HG03457 (cell line): ENCODE results near the gene IRF6.
"Not testable (repeated sequence)": the region's sequence is repeated elsewhere in the genome, so short reads cannot be mapped to it uniquely, and the experiment has no call there.

Experiments used
- ATAC-seq: cut with Tn5 transposase; IDR thresholded peaks from one replicate; pipeline ENCODE4 v1.9.1; 2021; ENCODE audit warnings: moderate number of reproducible peaks; ENCODE audit not compliant: unreplicated experiment

Gene IRF6

DNA sequence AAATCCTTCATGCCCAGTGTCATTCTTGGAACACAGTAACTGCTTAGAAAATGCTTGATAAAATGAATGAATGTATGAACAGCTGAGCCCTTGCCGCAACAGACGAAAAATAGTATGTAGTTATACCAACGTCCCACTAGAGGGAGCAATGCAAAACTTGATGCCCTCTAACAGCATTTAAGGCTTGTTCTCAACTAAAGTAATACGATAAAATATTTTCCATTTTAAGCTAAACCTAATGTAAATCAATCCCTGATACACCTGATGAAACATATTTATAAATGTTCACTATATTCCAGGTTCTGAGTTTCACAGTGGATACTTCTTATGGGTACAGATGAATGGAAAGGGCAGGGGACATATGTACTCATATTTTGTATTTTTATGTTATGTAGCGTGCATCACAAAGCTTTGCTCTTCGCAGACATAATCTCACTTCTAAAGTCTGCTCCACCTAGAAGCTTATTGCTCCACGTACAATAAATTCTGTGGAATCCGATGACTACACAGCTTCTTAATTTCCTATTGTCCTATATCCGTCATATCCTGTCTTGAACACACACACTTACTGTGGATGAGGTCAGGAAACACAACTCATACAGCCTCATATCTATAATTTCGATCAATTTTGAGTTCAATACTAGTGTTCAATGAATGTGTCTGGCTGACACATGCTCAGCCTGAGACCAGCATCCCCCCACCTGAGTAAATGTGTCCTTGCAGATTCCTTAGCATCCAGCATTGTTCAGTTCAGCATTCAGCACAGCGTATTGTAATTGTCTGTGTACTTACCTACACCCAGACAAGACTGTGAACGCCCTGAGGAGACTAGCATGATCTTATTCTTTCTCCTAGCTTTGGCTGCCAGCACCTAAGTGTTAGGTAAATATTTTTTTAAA, 17.4 kb upstream of the IRF6 start:
- ATAC-seq, result no peak

DNA sequence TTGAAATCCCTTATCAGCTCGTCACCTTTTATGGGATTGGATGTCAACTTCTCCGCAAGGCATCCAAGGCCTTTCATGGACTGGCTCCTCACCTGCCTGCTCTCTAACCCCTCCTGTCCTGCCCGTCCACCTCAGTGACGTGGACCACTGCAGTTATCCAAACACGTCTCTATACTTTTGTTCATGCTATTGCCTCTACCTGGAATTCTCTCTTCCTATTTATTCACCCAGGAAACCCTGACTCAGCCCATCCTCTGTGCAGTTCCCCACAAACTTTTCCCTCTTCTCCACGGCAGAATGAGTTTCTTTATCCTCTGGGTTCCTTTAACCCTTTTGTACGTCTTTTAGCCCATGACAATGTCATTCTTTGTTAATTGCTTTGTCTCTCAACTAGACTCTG, 16.8 kb upstream of the IRF6 start:
- ATAC-seq, result no peak

GRCh38 chr1:209820986-209821385, 15.0 kb upstream of the IRF6 start:
- ATAC-seq, result no peak

- ATAC-seq, result no peak
Measured at GRCh38 chr1:209819058-209819457, 13.1 kb upstream of the IRF6 start.

GRCh38 chr1:209817691-209818090, 11.7 kb upstream of the IRF6 start:
- no peak for ATAC-seq

DNA sequence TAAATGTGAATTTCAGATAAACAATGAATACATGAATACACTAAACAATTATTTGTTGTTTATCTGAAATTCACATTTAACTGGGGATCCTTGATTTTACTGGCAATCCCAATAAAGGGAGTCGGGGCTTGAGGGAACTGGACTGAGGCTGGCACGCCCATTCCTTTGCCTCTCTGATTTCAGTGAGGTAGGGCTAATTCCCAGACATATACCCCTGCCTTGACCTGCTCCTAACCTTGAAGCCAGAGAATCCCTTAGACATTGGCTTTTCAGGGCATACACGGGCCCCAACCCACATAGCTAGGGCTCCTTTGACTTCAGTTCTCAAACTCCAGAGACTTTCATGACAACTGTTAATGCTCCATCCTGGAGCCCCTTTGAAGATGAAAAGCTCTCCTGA, 11.0 kb upstream of the IRF6 start:
- ATAC-seq, result no peak

DNA sequence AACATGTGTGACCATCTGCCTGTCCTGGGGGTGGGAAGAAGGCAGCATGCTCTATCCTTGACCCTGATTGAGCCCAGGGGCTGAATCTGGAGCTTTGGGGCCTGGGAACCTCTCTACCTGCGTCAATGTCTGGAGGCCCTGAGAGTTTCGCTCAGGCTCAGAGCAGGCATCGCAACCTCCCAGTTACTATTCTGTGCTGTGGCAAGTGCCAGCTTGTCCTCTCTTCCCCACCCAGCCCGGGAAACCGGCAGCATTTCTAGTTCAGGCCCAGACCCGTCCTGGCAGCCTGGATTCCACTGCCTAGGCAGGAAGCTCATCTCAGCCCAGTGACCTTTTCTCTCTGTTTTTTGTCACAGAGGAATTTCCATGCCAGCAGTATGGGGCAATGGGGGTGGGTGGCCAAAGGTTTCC, 10.0 kb upstream of the IRF6 start:
- ATAC-seq, result no peak

- no peak for ATAC-seq
Measured at GRCh38 chr1:209815490-209815889, 9.5 kb upstream of the IRF6 start.

GRCh38 chr1:209813902-209814301, 8.0 kb upstream of the IRF6 start:
- no peak for ATAC-seq

DNA sequence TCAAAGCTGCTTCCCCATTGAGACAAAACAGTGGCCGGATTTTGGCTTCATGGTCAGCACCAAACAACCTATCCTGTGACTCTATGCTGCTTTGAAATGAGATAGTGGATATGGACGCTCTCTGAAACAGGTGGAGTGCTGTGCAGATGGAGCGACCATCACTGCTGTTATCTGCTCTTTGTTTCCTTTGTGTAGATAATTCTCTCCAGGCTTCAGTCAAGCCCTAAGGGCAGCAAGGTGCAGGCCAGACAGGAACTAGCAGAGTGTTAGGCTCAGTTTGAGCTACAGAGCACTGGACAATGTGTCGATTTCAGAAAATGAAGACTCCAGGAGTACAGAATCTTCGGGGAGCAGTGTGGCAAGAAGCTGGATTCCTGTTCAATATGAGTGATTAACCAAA, 4.8 kb upstream of the IRF6 start:
- no peak for ATAC-seq

GRCh38 chr1:209809611-209810010, 3.7 kb upstream of the IRF6 start:
- no peak for ATAC-seq

DNA sequence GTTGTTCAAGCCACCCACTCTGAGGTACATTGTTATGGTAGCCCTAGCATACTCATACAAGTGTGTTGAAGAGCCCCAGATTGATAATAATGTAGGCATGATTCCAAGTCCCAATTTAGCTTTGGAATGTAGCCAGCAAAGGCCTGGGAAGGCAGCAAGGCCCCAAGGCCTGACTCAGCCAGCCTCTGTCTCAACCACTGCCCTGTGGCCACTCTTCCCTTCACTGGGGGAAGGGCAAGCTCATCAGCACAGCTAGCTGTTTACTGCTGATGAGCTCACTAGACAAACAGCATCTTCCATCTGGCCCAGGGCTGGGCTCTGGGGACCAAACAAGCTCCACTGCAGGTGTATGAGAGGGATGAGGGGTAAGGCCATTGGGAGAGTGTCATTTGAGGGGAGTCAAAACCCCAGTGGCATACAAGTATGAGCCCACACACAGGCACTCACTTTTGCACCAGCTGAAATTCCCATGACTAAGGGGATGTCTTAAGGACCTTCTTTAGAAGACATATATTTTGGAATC, 2.2 kb upstream of the IRF6 start:
- no peak for ATAC-seq

DNA sequence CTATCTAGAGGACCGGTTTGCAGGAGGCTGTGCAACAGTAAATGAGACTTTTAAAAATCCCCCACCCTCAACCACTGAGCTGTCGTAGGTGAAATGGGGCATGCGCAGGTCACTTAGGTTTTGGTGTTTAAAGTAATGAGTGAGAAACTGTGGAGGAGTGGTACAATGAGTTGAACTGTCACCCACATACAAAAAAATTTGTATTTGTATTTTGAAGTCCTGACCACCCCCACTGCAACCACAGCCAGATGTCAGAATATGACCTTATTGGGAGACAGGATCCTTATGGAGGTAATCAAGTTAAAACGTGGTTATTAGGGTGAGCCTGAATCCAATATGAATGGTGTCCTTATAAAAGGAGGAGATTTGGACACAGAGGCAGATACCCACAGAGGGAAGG, 1.6 kb upstream of the IRF6 start:
- ATAC-seq, result no peak

DNA sequence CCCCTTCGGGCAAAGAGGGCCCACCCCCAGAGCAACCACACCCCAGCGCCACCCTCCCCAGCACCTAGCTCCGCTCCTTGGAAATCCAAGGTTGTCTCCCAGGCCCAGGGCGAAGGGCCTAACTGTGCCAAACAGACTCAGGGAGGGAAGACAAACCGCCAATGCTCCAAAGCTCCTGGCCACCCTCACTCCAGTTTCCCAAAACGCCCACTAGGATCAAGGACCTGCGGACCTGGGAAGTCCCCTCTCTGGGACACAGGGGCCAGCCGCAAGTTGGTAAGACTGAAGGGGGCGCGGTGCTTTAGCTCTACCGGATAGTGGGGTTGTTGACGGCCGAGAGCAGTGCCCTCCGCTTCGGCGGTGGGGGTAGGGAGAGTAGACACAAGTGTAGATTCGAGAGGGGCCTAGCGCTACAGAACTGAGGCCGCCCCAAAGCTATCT, 581 bp downstream of the IRF6 start:
- no peak for ATAC-seq

GRCh38 chr1:209803568-209803967, 2.4 kb downstream of the IRF6 start:
- ATAC-seq, result no peak

DNA sequence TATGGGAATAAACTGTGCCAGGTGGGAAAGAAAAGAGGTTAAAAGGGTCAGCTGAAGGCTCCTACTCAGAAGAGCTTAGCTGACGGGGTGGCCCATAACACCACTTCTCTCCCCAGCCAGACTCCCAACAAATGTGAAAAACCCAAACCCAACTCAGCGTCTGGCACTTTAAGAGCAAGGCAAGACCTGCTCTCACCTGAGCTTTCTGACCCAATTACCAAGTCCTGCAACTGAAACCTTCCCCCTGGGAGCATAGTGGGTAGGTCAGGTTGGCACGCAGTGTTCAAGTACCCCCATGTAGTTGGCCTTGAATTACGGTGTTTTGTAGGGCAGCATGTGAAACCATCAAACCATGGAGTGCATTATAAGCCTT, 3.2 kb downstream of the IRF6 start:
- ATAC-seq, result no peak

- no peak for ATAC-seq
Measured at GRCh38 chr1:209802117-209802779, 3.7 kb downstream of the IRF6 start.

DNA sequence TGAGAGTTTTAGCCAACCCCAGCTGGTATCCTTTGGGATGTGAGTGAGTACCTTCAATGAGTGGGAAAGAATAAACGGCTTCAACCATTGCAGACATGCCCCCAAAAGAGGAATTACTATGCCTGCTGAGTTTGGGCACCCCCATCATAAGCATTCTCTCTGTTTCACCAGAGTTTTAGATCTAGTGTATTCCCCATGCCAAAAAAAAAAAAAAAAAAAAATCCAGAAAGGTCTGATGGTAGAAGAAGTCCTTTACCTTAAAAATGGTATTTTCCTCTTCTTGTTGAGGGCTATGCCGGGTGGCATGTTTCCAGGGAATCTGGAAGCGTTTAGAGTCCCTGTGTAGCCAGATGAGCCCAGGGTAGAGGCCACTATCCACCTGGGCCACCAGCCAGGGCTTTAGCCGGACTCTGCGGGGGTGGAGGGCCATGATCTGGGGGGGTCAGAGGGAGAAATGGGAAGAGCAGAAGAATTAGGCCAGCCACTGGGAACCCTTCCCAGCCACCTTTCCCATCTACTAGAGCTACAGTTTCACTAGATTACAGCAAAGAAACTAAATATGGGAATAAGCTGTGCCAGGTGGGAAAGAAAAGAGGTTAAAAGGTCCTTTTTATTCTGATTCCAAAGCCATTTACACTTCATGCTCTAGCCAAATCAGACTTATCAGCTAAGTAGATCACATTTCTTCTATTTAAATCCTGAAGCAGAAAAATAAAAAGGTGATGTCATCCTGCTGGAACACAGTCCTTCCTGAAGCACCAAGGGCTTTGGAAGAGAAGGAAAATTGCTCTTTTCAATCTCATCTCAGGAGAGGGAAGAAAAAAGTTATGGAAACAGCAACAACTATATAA, 4.7 kb downstream of the IRF6 start:
- no peak for ATAC-seq

- ATAC-seq, result no peak
Measured at GRCh38 chr1:209797978-209798639, 7.8 kb downstream of the IRF6 start.

DNA sequence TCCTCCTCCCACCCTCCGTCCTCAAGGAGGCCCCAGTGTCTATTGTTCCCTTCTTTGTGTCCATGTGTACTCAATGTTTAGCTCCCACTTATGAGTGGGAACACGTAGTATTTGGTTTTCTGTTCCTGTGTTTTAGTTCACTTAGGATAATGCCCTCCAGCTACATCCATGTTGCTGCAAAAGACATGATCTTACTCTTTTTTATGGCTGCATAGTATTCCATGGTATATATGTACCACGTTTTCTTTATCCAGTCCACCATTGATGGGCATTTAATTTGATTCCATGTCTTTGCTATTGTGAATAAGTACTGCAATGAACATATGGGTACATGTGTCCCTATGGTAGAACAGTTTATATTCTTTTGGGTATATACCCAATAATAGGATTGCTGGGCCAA, 12.2 kb downstream of the IRF6 start:
- ATAC-seq, result not testable (repeated sequence)

DNA sequence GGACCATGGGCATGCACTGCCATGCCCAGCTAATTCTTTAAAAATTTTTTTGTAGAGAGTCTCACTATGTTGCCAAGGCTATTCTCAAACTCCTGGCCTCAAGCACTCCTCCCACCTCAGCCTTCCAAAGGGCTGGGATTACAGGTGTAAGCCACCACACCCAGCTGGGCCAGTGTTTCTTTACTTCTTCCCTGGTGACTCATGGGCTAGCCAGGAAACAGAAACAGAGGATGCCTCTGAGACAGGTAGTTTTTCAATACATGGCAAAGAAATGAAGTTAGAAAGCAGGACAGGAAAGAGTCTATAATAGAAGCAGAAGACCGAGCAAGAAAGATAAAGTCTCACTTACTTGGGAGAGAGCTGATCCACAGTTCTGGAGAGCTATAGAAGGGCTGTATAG, 14.0 kb downstream of the IRF6 start:
- no peak for ATAC-seq
